A549 (cell line): ENCODE measurements around the gene SMC6. TPM values are rescaled to one million over a fixed set of nuclear protein-coding genes. Genes with fewer than 3 reads are reported as not detected.

ENCODE experiments used
- ATAC-seq, 2 experiments: fragments of 200-7000 bp in 1 of 2; fragments of >200 bp in 1 of 2; cut with Nextera tagmentation in 1 of 2; cut with Tn5 transposase in 1 of 2; 3 replicates each; pipeline versions ENCODE4 v1.8.0 to v1.9.1; 2018 to 2020; ENCODE audit warnings: mild to moderate bottlenecking in 1 of 2, moderate library complexity in 1 of 2
- CTCF ChIA-PET: fragments of 300-600 bp; sonication (Branson Sonifier 250); formaldehyde crosslinking; extraction: SDS; loops from one replicate; lab custom pipeline; 2021; ENCODE audit warnings: antibody characterized with exemption, inconsistent platforms; lab: Yijun Ruan, JAX
- POLR2A ChIA-PET: fragments of 350-600 bp; formaldehyde crosslinking; extraction: SDS; loops from one replicate; lab custom pipeline; 2021; ENCODE audit warnings: antibody characterized with exemption, inconsistent platforms; lab: Yijun Ruan, JAX
- DNase-seq, 2 experiments: peaks; one replicate each; pipeline versions ENCODE4 v3.0.0 to v3.0.0-alpha.2; 2011 to 2016; ENCODE audit warnings: low read depth in 1 of 2, low spot score in 1 of 2
- FAIRE-seq: peaks from 2 replicates; lab custom pipeline; 2011; peaks lifted over from hg19 to GRCh38; lab: Jason Lieb, UNC
- H3K27ac ChIP-seq, 2 experiments: fragments of >200 bp; sonication (Bioruptor Twin); formaldehyde crosslinking; 3 replicates each; pipeline ENCODE4 v1.5.1; 2016 to 2017
- H3K4me1 ChIP-seq: fragments of >200 bp; sonication (Bioruptor Twin); formaldehyde crosslinking; 3 replicates; pipeline ENCODE4 v1.6.1; 2016
- H3K4me2 ChIP-seq: fragments of >200 bp; sonication (Bioruptor Twin); formaldehyde crosslinking; 3 replicates; pipeline ENCODE4 v1.6.1; 2016
- H3K4me3 ChIP-seq: fragments of >200 bp; sonication (Bioruptor Twin); formaldehyde crosslinking; 3 replicates; pipeline ENCODE4 v1.5.1; 2016
- H3K9me3 ChIP-seq: fragments of >200 bp; sonication (Bioruptor Twin); formaldehyde crosslinking; 3 replicates; pipeline ENCODE4 v1.6.1; 2016
- BHLHE40 ChIP-seq: IDR thresholded peaks from 2 replicates; pipeline ENCODE4 v1.6.1; 2012; ENCODE audit warnings: low read depth, low read length, inconsistent platforms
- CBX2 ChIP-seq: fragments of 200-600 bp; sonication (generic); IDR thresholded peaks from 2 replicates; pipeline ENCODE4 v1.6.1; 2016; ENCODE audit warnings: low read depth, mild to moderate bottlenecking, borderline replicate concordance
- EHF ChIP-seq: fragments of 250-450 bp; sonication (Bioruptor Pico); IDR thresholded peaks from 2 replicates; pipeline ENCODE4 v1.5.0; 2020; ENCODE audit warnings: mild to moderate bottlenecking
- EHMT2 ChIP-seq: fragments of 200-600 bp; sonication (generic); IDR thresholded peaks from 2 replicates; pipeline ENCODE4 v1.6.1; 2016; ENCODE audit warnings: antibody characterized with exemption, low read depth, mild to moderate bottlenecking, moderate library complexity
- ESRRA ChIP-seq: fragments of 150-350 bp; IDR thresholded peaks from 2 replicates; pipeline ENCODE4 v1.6.1; 2014; ENCODE audit warnings: mild to moderate bottlenecking, low read length, borderline replicate concordance
- FOSL2 ChIP-seq, 2 experiments: fragments of 450-650 bp in 1 of 2; fragments of >200 bp in 1 of 2; sonication (Bioruptor Twin) in 1 of 2; formaldehyde crosslinking; IDR thresholded peaks; 2 replicates each; pipeline versions ENCODE4 v1.5.0 to v1.6.1; 2016 to 2020; ENCODE audit warnings: mild to moderate bottlenecking in 1 of 2, moderate library complexity in 1 of 2
- HDAC2 ChIP-seq: fragments of 200-600 bp; sonication (generic); IDR thresholded peaks from 2 replicates; pipeline ENCODE4 v1.6.1; 2016
- HOXA7 ChIP-seq: fragments of 250-450 bp; sonication (Bioruptor Pico); IDR thresholded peaks from 2 replicates; pipeline ENCODE4 v1.5.0; 2020; ENCODE audit warnings: mild to moderate bottlenecking, moderate library complexity
- HOXB13 ChIP-seq: fragments of 250-450 bp; sonication (Bioruptor Pico); IDR thresholded peaks from 2 replicates; pipeline ENCODE4 v1.5.0; 2020; ENCODE audit warnings: low read depth, mild to moderate bottlenecking, moderate library complexity
- HOXB5 ChIP-seq: fragments of 250-450 bp; sonication (Bioruptor Pico); IDR thresholded peaks from 2 replicates; pipeline ENCODE4 v1.5.0; 2020; ENCODE audit warnings: mild to moderate bottlenecking, moderate library complexity
- KDM1A ChIP-seq: fragments of 200-600 bp; sonication (generic); IDR thresholded peaks from 2 replicates; pipeline ENCODE4 v1.6.1; 2016; ENCODE audit warnings: low read depth, mild to moderate bottlenecking
- KDM5A ChIP-seq: fragments of 200-600 bp; sonication (generic); IDR thresholded peaks from 2 replicates; pipeline ENCODE4 v1.6.1; 2016; ENCODE audit warnings: antibody characterized with exemption, mild to moderate bottlenecking
- RFX5 ChIP-seq: fragments of 450-650 bp; IDR thresholded peaks from 2 replicates; pipeline ENCODE4 v1.7.1; 2014; ENCODE audit warnings: antibody characterized with exemption, mild to moderate bottlenecking, moderate library complexity
- SREBF2 ChIP-seq: fragments of 450-650 bp; IDR thresholded peaks from 2 replicates; pipeline ENCODE4 v1.6.1; 2014; ENCODE audit warnings: mild to moderate bottlenecking, moderate library complexity
- TP53 ChIP-seq: fragments of 250-450 bp; sonication (Bioruptor Pico); IDR thresholded peaks from 2 replicates; pipeline ENCODE4 v1.5.0; 2021; ENCODE audit warnings: mild to moderate bottlenecking, moderate library complexity
- ZC3H11A ChIP-seq: fragments of 450-650 bp; IDR thresholded peaks from 2 replicates; pipeline ENCODE4 v1.6.1; 2014; ENCODE audit warnings: antibody characterized with exemption, mild to moderate bottlenecking
- WGBS: methylation state at CpG from one replicate; pipeline ENCODE4 v1.1.6; 2017; ENCODE audit errors: missing lambda C conversion rate; 5-methylcytosine and 5-hydroxymethylcytosine counted together
- polyA plus RNA-seq, 4 experiments: library from polyadenylated mRNA; depleted of rRNA in 3 of 4; stranded (reverse); fragments of >200 nt; fragmentation: RNase III in 1 of 4; extraction: RNeasy Plus Mini Kit Qiagen cat#74134 plus additional on column Dnase treatment in 1 of 4; gene quantifications; 2 replicates in 3 of 4; 3 replicates in 1 of 4; pipeline ENCODE4 v1.2.3, GENCODE V29; 2011 to 2017
- TF ChIP-seq, protein P1 (sequence below): fragments of 150-350 bp; IDR thresholded peaks from 2 replicates; pipeline ENCODE4 v1.6.1; 2014; ENCODE audit warnings: low read depth, mild to moderate bottlenecking, low read length
- TF ChIP-seq, protein P2 (sequence below): fragments of >200 bp; sonication (Bioruptor Twin); formaldehyde crosslinking; IDR thresholded peaks from 3 replicates; pipeline ENCODE4 v1.5.1; 2016
- TF ChIP-seq, protein P3 (sequence below): IDR thresholded peaks from 2 replicates; pipeline ENCODE4 v1.6.1; 2012; ENCODE audit warnings: low read depth, borderline replicate concordance
- TF ChIP-seq, protein P4 (sequence below): IDR thresholded peaks from 2 replicates; pipeline ENCODE4 v1.6.1; 2012
- TF ChIP-seq, protein P5 (sequence below): fragments of 450-650 bp; IDR thresholded peaks from 2 replicates; pipeline ENCODE4 v1.6.1; 2014; ENCODE audit warnings: antibody characterized with exemption

SMC6 gene
- polyA plus RNA-seq, 2 of the 4 experiments (the other 2 are of a cell fraction): 29.9 to 51.6 TPM

DNA sequence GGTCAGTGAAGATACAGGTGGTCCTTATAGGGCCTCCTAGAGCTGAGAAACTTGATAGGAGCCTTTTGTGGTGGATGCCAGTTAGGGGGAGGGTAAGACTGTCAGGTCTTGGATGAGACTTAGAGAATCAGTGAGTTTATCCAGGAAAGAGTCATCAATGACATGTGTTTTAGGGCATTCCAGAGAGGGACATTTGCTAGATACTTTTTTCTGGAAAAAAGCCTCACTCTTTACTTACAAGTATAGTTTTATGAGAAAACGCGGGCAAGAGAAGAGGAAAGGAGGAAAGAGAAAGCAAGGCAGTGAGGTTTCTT is 38.2 kb upstream of the SMC6 start:
- TF ChIP-seq, protein P1, sequence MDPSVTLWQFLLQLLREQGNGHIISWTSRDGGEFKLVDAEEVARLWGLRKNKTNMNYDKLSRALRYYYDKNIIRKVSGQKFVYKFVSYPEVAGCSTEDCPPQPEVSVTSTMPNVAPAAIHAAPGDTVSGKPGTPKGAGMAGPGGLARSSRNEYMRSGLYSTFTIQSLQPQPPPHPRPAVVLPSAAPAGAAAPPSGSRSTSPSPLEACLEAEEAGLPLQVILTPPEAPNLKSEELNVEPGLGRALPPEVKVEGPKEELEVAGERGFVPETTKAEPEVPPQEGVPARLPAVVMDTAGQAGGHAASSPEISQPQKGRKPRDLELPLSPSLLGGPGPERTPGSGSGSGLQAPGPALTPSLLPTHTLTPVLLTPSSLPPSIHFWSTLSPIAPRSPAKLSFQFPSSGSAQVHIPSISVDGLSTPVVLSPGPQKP: no peak
- no peak for TF ChIP-seq HOXA7
- no peak for TF ChIP-seq KDM1A
- TF ChIP-seq TP53 (CRISPR knock-in tag): no peak
- TF ChIP-seq, protein P2, sequence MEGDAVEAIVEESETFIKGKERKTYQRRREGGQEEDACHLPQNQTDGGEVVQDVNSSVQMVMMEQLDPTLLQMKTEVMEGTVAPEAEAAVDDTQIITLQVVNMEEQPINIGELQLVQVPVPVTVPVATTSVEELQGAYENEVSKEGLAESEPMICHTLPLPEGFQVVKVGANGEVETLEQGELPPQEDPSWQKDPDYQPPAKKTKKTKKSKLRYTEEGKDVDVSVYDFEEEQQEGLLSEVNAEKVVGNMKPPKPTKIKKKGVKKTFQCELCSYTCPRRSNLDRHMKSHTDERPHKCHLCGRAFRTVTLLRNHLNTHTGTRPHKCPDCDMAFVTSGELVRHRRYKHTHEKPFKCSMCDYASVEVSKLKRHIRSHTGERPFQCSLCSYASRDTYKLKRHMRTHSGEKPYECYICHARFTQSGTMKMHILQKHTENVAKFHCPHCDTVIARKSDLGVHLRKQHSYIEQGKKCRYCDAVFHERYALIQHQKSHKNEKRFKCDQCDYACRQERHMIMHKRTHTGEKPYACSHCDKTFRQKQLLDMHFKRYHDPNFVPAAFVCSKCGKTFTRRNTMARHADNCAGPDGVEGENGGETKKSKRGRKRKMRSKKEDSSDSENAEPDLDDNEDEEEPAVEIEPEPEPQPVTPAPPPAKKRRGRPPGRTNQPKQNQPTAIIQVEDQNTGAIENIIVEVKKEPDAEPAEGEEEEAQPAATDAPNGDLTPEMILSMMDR: no peak
- no peak overlapping the region for H3K27ac ChIP-seq
- FAIRE-seq (no peak), ATAC-seq (no peak), DNase-seq (no peak)
- POLR2A ChIA-PET: no interaction called here
- no peak overlapping the region for H3K4me3 ChIP-seq
- CTCF ChIA-PET: interaction anchor here (0.6 to 1.1 kb wide), 3 partner anchors 10 to 17 kb away, joined by 3 to 5 read pairs (median 3); no protein-coding TSS in a partner anchor
- WGBS: 92% methylated on average over 2 of the region's 2 CpGs
- no peaks in the 10 kb centered on the region for H3K4me1 ChIP-seq
- no peak overlapping the region for H3K4me2 ChIP-seq
- no peaks in the 10 kb centered on the region for H3K9me3 ChIP-seq

DNA sequence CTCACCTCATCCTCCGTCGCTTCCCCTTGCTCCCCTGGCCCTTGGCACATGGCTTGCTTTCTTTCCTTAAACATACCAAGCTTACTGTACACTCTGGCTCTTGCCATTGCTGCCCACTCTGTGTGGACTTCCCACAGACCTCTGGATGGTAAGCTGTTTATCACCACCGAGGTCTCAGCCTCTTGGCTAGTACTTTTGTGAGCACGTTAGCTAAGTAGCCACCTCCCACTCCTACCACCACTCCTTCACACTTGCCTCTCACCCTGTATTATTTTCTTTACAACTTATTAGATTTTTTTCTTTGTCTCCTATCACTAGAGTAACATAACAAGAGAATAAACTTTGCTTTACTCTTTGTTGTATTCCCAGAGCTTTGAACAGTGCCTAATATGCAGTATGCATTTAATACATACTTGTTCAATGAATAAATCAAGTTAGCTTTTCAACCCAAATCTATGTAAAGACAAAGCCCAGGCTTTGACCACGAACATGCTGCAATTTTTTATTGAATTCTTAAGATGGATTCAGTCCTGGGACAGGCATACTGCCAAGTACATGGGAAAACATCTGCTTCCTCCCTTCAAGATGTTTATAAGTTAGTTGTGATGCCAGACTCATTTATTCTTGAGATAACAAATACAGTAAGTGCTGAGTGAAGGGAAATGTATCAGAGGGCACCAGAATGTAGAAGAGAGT is 37.7 kb upstream of the SMC6 start:
- Histone ChIP-seq H3K4me2 (no peak overlapping the region), H3K4me1 (no peaks in the 10 kb centered on the region), H3K27ac (no peak overlapping the region), H3K9me3 (no peaks in the 10 kb centered on the region), H3K4me3 (no peak overlapping the region)
- FAIRE-seq (no peak), DNase-seq (no peak), ATAC-seq (peak; percentile 5; a peak in 3 of 6 replicates)
- 45% methylated on average over 5 of the region's 5 CpGs for WGBS
- no peak for TF ChIP-seq RFX5
- POLR2A ChIA-PET: no interaction called here
- CTCF ChIA-PET: interaction anchor here (0.6 to 1.1 kb wide), 4 partner anchors 9 to 16 kb away, joined by 3 to 5 read pairs (median 3); no protein-coding TSS in a partner anchor

DNA sequence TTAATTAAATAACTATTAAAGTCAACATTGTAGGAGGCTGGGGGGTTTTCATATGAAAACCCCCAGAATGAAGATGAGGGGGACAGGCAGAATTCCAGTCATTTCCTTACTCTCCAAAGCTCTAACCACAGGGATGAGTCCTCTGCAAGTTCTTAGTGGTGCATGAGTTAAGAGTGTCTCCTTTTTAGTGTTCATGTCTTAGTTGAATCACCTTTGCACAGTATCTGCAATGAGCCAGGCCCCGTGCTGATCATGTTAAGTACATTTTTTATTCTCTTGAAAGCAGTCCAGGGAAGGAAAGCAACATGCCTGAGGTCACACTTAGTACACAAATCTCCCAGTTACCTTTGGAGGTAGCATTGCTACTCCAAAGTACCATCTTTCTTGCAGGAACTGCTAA is 36.9 kb upstream of the SMC6 start:
- Histone ChIP-seq H3K4me1 (no peaks in the 10 kb centered on the region), H3K4me2 (no peak overlapping the region), H3K9me3 (no peaks in the 10 kb centered on the region), H3K27ac (no peak overlapping the region), H3K4me3 (no peak overlapping the region)
- ChIA-PET POLR2A (no interaction called here), CTCF (interaction anchor here (0.9 to 1.1 kb wide), 3 partner anchors 8 to 15 kb away, joined by 3 read pairs; no protein-coding TSS in a partner anchor)
- no peak for DNase-seq
- WGBS: 4% methylated on average over 1 of the region's 1 CpG
- ATAC-seq: no peak
- no peak for FAIRE-seq
- TF ChIP-seq, protein P3, sequence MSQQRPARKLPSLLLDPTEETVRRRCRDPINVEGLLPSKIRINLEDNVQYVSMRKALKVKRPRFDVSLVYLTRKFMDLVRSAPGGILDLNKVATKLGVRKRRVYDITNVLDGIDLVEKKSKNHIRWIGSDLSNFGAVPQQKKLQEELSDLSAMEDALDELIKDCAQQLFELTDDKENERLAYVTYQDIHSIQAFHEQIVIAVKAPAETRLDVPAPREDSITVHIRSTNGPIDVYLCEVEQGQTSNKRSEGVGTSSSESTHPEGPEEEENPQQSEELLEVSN: no peak
- TF ChIP-seq ZC3H11A: no peak
- no peak for TF ChIP-seq FOSL2 (IDR thresholded peaks at IDR 0.05)
- no peak for TF ChIP-seq FOSL2 (CRISPR knock-in tag; IDR thresholded peaks at IDR 0.05)
- TF ChIP-seq RFX5: no peak
- TF ChIP-seq HOXB5 (CRISPR knock-in tag): no peak
- TF ChIP-seq, protein P4, sequence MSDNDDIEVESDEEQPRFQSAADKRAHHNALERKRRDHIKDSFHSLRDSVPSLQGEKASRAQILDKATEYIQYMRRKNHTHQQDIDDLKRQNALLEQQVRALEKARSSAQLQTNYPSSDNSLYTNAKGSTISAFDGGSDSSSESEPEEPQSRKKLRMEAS: no peak
- TF ChIP-seq, protein P5, sequence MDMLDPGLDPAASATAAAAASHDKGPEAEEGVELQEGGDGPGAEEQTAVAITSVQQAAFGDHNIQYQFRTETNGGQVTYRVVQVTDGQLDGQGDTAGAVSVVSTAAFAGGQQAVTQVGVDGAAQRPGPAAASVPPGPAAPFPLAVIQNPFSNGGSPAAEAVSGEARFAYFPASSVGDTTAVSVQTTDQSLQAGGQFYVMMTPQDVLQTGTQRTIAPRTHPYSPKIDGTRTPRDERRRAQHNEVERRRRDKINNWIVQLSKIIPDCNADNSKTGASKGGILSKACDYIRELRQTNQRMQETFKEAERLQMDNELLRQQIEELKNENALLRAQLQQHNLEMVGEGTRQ: no peak
- no peak for TF ChIP-seq CBX2
- TF ChIP-seq ESRRA: no peak
- no peak for TF ChIP-seq EHMT2
- no peak for TF ChIP-seq EHF (CRISPR knock-in tag)
- no peak for TF ChIP-seq BHLHE40
- no peak for TF ChIP-seq HDAC2
- no peak for TF ChIP-seq KDM5A
- no peak for TF ChIP-seq SREBF2
- TF ChIP-seq HOXB13 (CRISPR knock-in tag): no peak
